MM.1S (cell line): ENCODE data around the gene LMX1B.

ENCODE experiments used
- CTCF ChIP-seq: fragments of 300-600 bp; sonication (generic); IDR thresholded peaks from 2 replicates; pipeline ENCODE4 v1.5.1; 2016; ENCODE audit warnings: antibody characterized with exemption, low read length, mixed read lengths
- EZH2 ChIP-seq: fragments of 300-600 bp; sonication (generic); optimal IDR thresholded peaks from 2 replicates; pipeline ENCODE3; 2017; ENCODE audit warnings: low read depth, mild to moderate bottlenecking, antibody characterized with exemption, low read length, mixed read lengths
- EZH2phosphoT487 ChIP-seq: fragments of 300-600 bp; sonication (generic); IDR thresholded peaks from 2 replicates; pipeline ENCODE4 v1.6.1; 2018; ENCODE audit warnings: antibody characterized with exemption, low read length

GRCh38 chr9:126682113-126682810, 68.5 kb downstream of the LMX1B start:
- TF ChIP-seq CTCF, result no peak
- TF ChIP-seq EZH2, result no peak
- no peak for TF ChIP-seq EZH2phosphoT487
